PC-9 (cell line): ENCODE results near the gene MICALL2. TPM values are rescaled to one million over a fixed set of nuclear protein-coding genes. Genes with fewer than 3 reads are reported as not detected.

Experiments
- BruUV-seq: library from RNA; stranded (reverse); fragments of 400-500 nt; replicated peaks from 2 replicates; lab custom pipeline; 2021; lab: Mats Ljungman, UMichigan
- CTCF ChIA-PET: fragments of 300-600 bp; sonication (Branson Sonifier 250); formaldehyde crosslinking; loops from one replicate; lab custom pipeline; 2022; ENCODE audit warnings: antibody characterized with exemption; lab: Charles Lee
- POLR2A ChIA-PET: fragments of 300-600 bp; sonication (Branson Sonifier 250); formaldehyde crosslinking; loops from one replicate; lab custom pipeline; 2022; ENCODE audit warnings: antibody characterized with exemption; ENCODE audit not compliant: unreplicated experiment; lab: Charles Lee
- DNase-seq, 2 experiments: peaks; one replicate each; pipeline versions ENCODE4 v3.0.0 to v3.0.0-alpha.2; 2015 to 2022; ENCODE audit warnings: mixed read lengths in 1 of 2
- H2AFZ ChIP-seq: fragments of 200-600 bp; sonication (generic); 2 replicates; pipeline ENCODE4 v1.8.1; 2017; ENCODE audit warnings: antibody characterized with exemption
- H3F3A ChIP-seq: fragments of 200-600 bp; sonication (generic); 2 replicates; pipeline ENCODE4 v1.8.1; 2017; ENCODE audit warnings: antibody characterized with exemption, mild to moderate bottlenecking, low read depth; ENCODE audit not compliant: insufficient read depth
- H3K27ac ChIP-seq: fragments of 200-600 bp; sonication (generic); 2 replicates; pipeline ENCODE4 v1.6.1; 2016; ENCODE audit warnings: mixed run types
- H3K27me3 ChIP-seq: fragments of 200-600 bp; sonication (generic); 2 replicates; pipeline ENCODE4 v1.6.1; 2016; ENCODE audit warnings: low read depth, mixed run types; ENCODE audit not compliant: insufficient read depth
- H3K36me3 ChIP-seq: fragments of 200-600 bp; sonication (generic); 2 replicates; pipeline ENCODE4 v1.6.1; 2016; ENCODE audit warnings: low read depth, mixed run types
- H3K4me1 ChIP-seq: fragments of 200-600 bp; sonication (generic); replicated peaks from 2 replicates; pipeline ENCODE4 v1.6.1; 2016; ENCODE audit warnings: mixed run types; ENCODE audit not compliant: insufficient read depth
- H3K4me2 ChIP-seq: fragments of 200-600 bp; sonication (generic); 2 replicates; pipeline ENCODE4 v1.6.1; 2017; ENCODE audit warnings: mixed run types
- H3K4me3 ChIP-seq: fragments of 200-600 bp; sonication (generic); 2 replicates; pipeline ENCODE4 v1.6.1; 2016; ENCODE audit warnings: mixed run types
- H3K79me2 ChIP-seq: fragments of 200-600 bp; sonication (generic); 2 replicates; pipeline ENCODE4 v1.6.1; 2017; ENCODE audit warnings: low read depth, mixed run types
- H3K9me2 ChIP-seq: fragments of 200-600 bp; sonication (generic); 2 replicates; pipeline ENCODE4 v1.8.1; 2017; ENCODE audit warnings: mild to moderate bottlenecking; ENCODE audit not compliant: insufficient read depth
- H3K9me3 ChIP-seq: fragments of 200-600 bp; sonication (generic); 2 replicates; pipeline ENCODE4 v1.8.1; 2016; ENCODE audit warnings: low read depth; ENCODE audit not compliant: insufficient read depth
- H4K20me1 ChIP-seq: fragments of 200-600 bp; sonication (generic); 2 replicates; pipeline ENCODE4 v1.8.1; 2017; ENCODE audit not compliant: insufficient read depth
- CTCF ChIP-seq: fragments of 200-600 bp; sonication (generic); conservative IDR thresholded peaks from 2 replicates; pipeline ENCODE4 v1.6.1; 2017; ENCODE audit warnings: mixed run types, antibody characterized with exemption, mild to moderate bottlenecking, moderate library complexity
- EZH2 ChIP-seq: fragments of 200-600 bp; sonication (generic); IDR thresholded peaks from 2 replicates; pipeline ENCODE4 v1.8.0; 2017; ENCODE audit warnings: antibody characterized with exemption, low read depth
- intact Hi-C: fragments of 100-400 bp; cut with micrococcal nuclease; formaldehyde crosslinking; loops from one replicate; pipeline ENCODE4 v1.10.0; 2022; ENCODE audit not compliant: unreplicated experiment
- total RNA-seq: library from RNA; stranded (reverse); gene quantifications from 2 replicates; pipeline ENCODE4 v1.2.3, GENCODE V29; 2021

The MICALL2 gene
- total RNA-seq, 1 experiment from 2014 or later, result 104 TPM

GRCh38 chr7:1470901-1471300, 11.6 kb upstream of the MICALL2 start:
- POLR2A ChIA-PET, result no interaction called here
- H3K79me2 ChIP-seq, result no peaks in the 10 kb centered on the region
- H3K4me1 ChIP-seq, result no peaks in the 10 kb centered on the region
- no peak for DNase-seq
- BruUV-seq, result no TSS peak
- no peaks in the 10 kb centered on the region for H3K9me3 ChIP-seq
- no peak overlapping the region for H3K4me3 ChIP-seq
- peaks cover 14% of the 10 kb centered on the region; the same call in 1 of the 2 replicates for H3F3A ChIP-seq
- TF ChIP-seq CTCF, result no peak
- no peak for TF ChIP-seq EZH2
- no peaks in the 10 kb centered on the region for H3K27me3 ChIP-seq
- H2AFZ ChIP-seq, result no peak overlapping the region
- intact Hi-C loops, result no loop called here
- H3K9me2 ChIP-seq, result no peaks in the 10 kb centered on the region
- peaks cover 20% of the 10 kb centered on the region; the same call in 1 of the 2 replicates for H4K20me1 ChIP-seq
- no peak overlapping the region for H3K4me2 ChIP-seq
- H3K27ac ChIP-seq, result no peak overlapping the region
- CTCF ChIA-PET, result no interaction called here
- H3K36me3 ChIP-seq, result peaks cover 6% of the 10 kb centered on the region; the same call in 1 of the 2 replicates

GRCh38 chr7:1468643-1469298, 9.5 kb upstream of the MICALL2 start:
- no peak overlapping the region for H3K4me3 ChIP-seq
- no peak for TF ChIP-seq CTCF
- no peak for TF ChIP-seq EZH2
- no peaks in the 10 kb centered on the region for H3K27me3 ChIP-seq
- H3K9me3 ChIP-seq, result no peaks in the 10 kb centered on the region
- peaks cover 3% of the 10 kb centered on the region; the same call in 1 of the 2 replicates for H3F3A ChIP-seq
- H3K27ac ChIP-seq, result no peak overlapping the region
- peaks cover 5% of the 10 kb centered on the region; the same call in 1 of the 2 replicates for H3K36me3 ChIP-seq
- H3K4me2 ChIP-seq, result no peak overlapping the region
- peaks cover 8% of the 10 kb centered on the region; the same call in 1 of the 2 replicates for H4K20me1 ChIP-seq
- intact Hi-C loops, result no loop called here
- H2AFZ ChIP-seq, result no peak overlapping the region
- ChIA-PET CTCF (no interaction called here), POLR2A (no interaction called here)
- no peaks in the 10 kb centered on the region for H3K79me2 ChIP-seq
- BruUV-seq, result no TSS peak
- no peaks in the 10 kb centered on the region for H3K9me2 ChIP-seq
- no peaks in the 10 kb centered on the region for H3K4me1 ChIP-seq
- no peak for DNase-seq

GRCh38 chr7:1468203-1468602, 8.9 kb upstream of the MICALL2 start:
- no peak for DNase-seq
- Histone ChIP-seq H3K27ac (no peak overlapping the region), H3K9me2 (no peaks in the 10 kb centered on the region), H3K79me2 (no peaks in the 10 kb centered on the region), H3F3A (peaks cover 5% of the 10 kb centered on the region; the same call in 1 of the 2 replicates), H3K4me1 (no peaks in the 10 kb centered on the region), H4K20me1 (peaks cover 4% of the 10 kb centered on the region; the same call in 1 of the 2 replicates), H3K36me3 (no peaks in the 10 kb centered on the region), H2AFZ (no peak overlapping the region), H3K4me3 (no peak overlapping the region), H3K4me2 (no peak overlapping the region), H3K27me3 (no peaks in the 10 kb centered on the region), H3K9me3 (no peaks in the 10 kb centered on the region)
- ChIA-PET CTCF (no interaction called here), POLR2A (no interaction called here)
- BruUV-seq, result no TSS peak
- TF ChIP-seq CTCF, result no peak
- intact Hi-C loops, result no loop called here
